HG03342 (cell line): ENCODE results near the gene HIF3A.
"Not testable (repeated sequence)": the region's sequence is repeated elsewhere in the genome, so short reads cannot be mapped to it uniquely, and the experiment has no call there.

ENCODE experiments used
- ATAC-seq: cut with Tn5 transposase; IDR thresholded peaks from one replicate; pipeline ENCODE4 v1.9.1; 2021; ENCODE audit warnings: mild to moderate bottlenecking, moderate library complexity; ENCODE audit not compliant: unreplicated experiment

Gene HIF3A

GRCh38 chr19:46291829-46292228, 5.0 kb upstream of the HIF3A start:
- ATAC-seq = no peak

- no peak for ATAC-seq
These were observed 2.3 kb upstream of the HIF3A start for GRCh38 chr19:46294494-46294893.

- ATAC-seq = no peak
These were observed 1.2 kb upstream of the HIF3A start for GRCh38 chr19:46295401-46296201.

- no peak for ATAC-seq
These were observed 701 bp upstream of the HIF3A start for GRCh38 chr19:46296202-46296480.

GRCh38 chr19:46297700-46298478, 1.0 kb downstream of the HIF3A start:
- ATAC-seq = no peak

- ATAC-seq = no peak
These were observed 1.7 kb downstream of the HIF3A start for GRCh38 chr19:46298479-46299003.

GRCh38 chr19:46299004-46299509, 2.2 kb downstream of the HIF3A start:
- no peak for ATAC-seq

GRCh38 chr19:46299695-46300094, 2.9 kb downstream of the HIF3A start:
- no peak for ATAC-seq

- no peak for ATAC-seq
These were observed 6.5 kb downstream of the HIF3A start for GRCh38 chr19:46303322-46303690.

- ATAC-seq = no peak
These were observed 7.0 kb downstream of the HIF3A start for GRCh38 chr19:46303691-46304397.

- no peak for ATAC-seq
These were observed 9.7 kb downstream of the HIF3A start for GRCh38 chr19:46306501-46306900.

GRCh38 chr19:46308510-46308909, 11.7 kb downstream of the HIF3A start:
- no peak for ATAC-seq

- no peak for ATAC-seq
These were observed 12.2 kb downstream of the HIF3A start for GRCh38 chr19:46309056-46309455.

GRCh38 chr19:46311444-46311843, 14.6 kb downstream of the HIF3A start:
- no peak for ATAC-seq

- not testable (repeated sequence) for ATAC-seq
These were observed 17.0 kb downstream of the HIF3A start for GRCh38 chr19:46313540-46314469.

- ATAC-seq = no peak
These were observed 20.5 kb downstream of the HIF3A start for GRCh38 chr19:46317339-46317738.

GRCh38 chr19:46319613-46320012, 22.8 kb downstream of the HIF3A start:
- ATAC-seq = no peak

- no peak for ATAC-seq
These were observed 23.7 kb downstream of the HIF3A start for GRCh38 chr19:46320559-46320958.

GRCh38 chr19:46321653-46322052, 24.8 kb downstream of the HIF3A start:
- ATAC-seq = no peak

- ATAC-seq = not testable (repeated sequence)
These were observed 26.4 kb downstream of the HIF3A start for GRCh38 chr19:46323227-46323626.
